NCI-H146 (cell line): ENCODE measurements around the gene LYPLA2.
"Not testable (repeated sequence)": the region's sequence is repeated elsewhere in the genome, so short reads cannot be mapped to it uniquely, and the experiment has no call there.

Source experiments
- DNase-seq: peaks from one replicate; lab custom pipeline; 2025; lab: John Stamatoyannopoulos, UW

Gene LYPLA2

GRCh38 chr1:23779826-23780371, 11.0 kb upstream of the LYPLA2 start:
- no peak for DNase-seq

- not testable (repeated sequence) for DNase-seq
Observed at GRCh38 chr1:23783141-23783540, 7.8 kb upstream of the LYPLA2 start.

GRCh38 chr1:23784846-23785245, 6.1 kb upstream of the LYPLA2 start:
- DNase-seq = no peak

- no peak for DNase-seq
Observed at GRCh38 chr1:23787701-23788100, 3.2 kb upstream of the LYPLA2 start.

GRCh38 chr1:23788695-23789094, 2.2 kb upstream of the LYPLA2 start:
- no peak for DNase-seq

GRCh38 chr1:23791516-23792047, 637 bp downstream of the LYPLA2 start:
- peak; percentile 44 for DNase-seq

GRCh38 chr1:23792151-23792945, 1.4 kb downstream of the LYPLA2 start:
- DNase-seq = no peak

- DNase-seq = no peak
Observed at GRCh38 chr1:23793018-23793781, 2.3 kb downstream of the LYPLA2 start.

- no peak for DNase-seq
Observed at GRCh38 chr1:23793861-23794731, 3.2 kb downstream of the LYPLA2 start.

GRCh38 chr1:23794732-23795182, 3.8 kb downstream of the LYPLA2 start:
- DNase-seq = not testable (repeated sequence)

- no peak for DNase-seq
Observed at GRCh38 chr1:23795676-23796465, 4.9 kb downstream of the LYPLA2 start.

GRCh38 chr1:23796466-23797271, 5.7 kb downstream of the LYPLA2 start:
- DNase-seq = no peak

- no peak for DNase-seq
Observed at GRCh38 chr1:23797478-23798448, 6.8 kb downstream of the LYPLA2 start.

GRCh38 chr1:23798662-23799142, 7.8 kb downstream of the LYPLA2 start:
- no peak for DNase-seq

- no peak for DNase-seq
Observed at GRCh38 chr1:23799255-23799569, 8.3 kb downstream of the LYPLA2 start.

GRCh38 chr1:23799570-23800399, 8.8 kb downstream of the LYPLA2 start:
- DNase-seq = peak; percentile 22

GRCh38 chr1:23800400-23801337, 9.7 kb downstream of the LYPLA2 start, which contains the start of gene GALE:
GALE (minus strand) TSS chr1:23800754; CDS start chr1:23799007, 1,747 bp downstream.
- peak; percentile 92 for DNase-seq
